PC-9 (cell line): ENCODE results near the gene OR51E2.

Experiments
- EZH2 ChIP-seq: fragments of 200-600 bp; sonication (generic); IDR thresholded peaks from 2 replicates; pipeline ENCODE4 v1.8.0; 2017; ENCODE audit warnings: antibody characterized with exemption, low read depth
- TF ChIP-seq, protein P1 (sequence below): fragments of 200-600 bp; sonication (generic); conservative IDR thresholded peaks from 2 replicates; pipeline ENCODE4 v1.6.1; 2017; ENCODE audit warnings: mixed run types, antibody characterized with exemption, mild to moderate bottlenecking, moderate library complexity

DNA sequence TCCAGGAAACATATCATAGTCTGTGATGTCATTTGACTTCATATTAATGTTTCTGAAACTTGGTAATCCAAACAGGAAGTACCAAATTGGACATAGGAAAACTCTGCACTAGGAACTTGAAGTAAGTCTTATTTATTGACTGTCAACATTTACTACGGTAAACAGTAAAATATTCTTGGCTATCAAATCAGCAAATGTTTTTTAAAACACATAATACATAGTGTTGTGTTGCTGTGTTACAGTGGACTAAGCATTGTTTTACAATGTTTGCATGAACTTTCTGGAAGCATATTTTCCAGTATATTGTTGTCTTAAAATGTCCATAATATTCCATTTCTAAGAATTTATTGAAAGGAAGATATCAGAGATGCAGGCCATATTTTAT, 2.8 kb upstream of the OR51E2 start:
- TF ChIP-seq, protein P1, sequence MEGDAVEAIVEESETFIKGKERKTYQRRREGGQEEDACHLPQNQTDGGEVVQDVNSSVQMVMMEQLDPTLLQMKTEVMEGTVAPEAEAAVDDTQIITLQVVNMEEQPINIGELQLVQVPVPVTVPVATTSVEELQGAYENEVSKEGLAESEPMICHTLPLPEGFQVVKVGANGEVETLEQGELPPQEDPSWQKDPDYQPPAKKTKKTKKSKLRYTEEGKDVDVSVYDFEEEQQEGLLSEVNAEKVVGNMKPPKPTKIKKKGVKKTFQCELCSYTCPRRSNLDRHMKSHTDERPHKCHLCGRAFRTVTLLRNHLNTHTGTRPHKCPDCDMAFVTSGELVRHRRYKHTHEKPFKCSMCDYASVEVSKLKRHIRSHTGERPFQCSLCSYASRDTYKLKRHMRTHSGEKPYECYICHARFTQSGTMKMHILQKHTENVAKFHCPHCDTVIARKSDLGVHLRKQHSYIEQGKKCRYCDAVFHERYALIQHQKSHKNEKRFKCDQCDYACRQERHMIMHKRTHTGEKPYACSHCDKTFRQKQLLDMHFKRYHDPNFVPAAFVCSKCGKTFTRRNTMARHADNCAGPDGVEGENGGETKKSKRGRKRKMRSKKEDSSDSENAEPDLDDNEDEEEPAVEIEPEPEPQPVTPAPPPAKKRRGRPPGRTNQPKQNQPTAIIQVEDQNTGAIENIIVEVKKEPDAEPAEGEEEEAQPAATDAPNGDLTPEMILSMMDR: no peak
- TF ChIP-seq EZH2: no peak
